Keratinocyte (primary cell): ENCODE measurements around the gene SLC1A5. TPM values are rescaled to one million over a fixed set of nuclear protein-coding genes. Genes with fewer than 3 reads are reported as not detected.

Experiments used
- DNase-seq: peaks from one replicate; pipeline ENCODE4 v3.0.0-alpha.2; 2011; ENCODE audit warnings: low read depth, missing footprints, low spot score
- FAIRE-seq: peaks from 2 replicates; lab custom pipeline; 2011; peaks lifted over from hg19 to GRCh38; lab: Jason Lieb, UNC
- H2AFZ ChIP-seq: 2 replicates; pipeline ENCODE4 v1.6.0; 2012; ENCODE audit warnings: low read length, control low read depth, inconsistent platforms; ENCODE audit not compliant: control insufficient read depth
- H3K27ac ChIP-seq: 2 replicates; pipeline ENCODE4 v1.5.1; 2011; ENCODE audit warnings: low read length; ENCODE audit not compliant: control insufficient read depth, insufficient read depth
- H3K27me3 ChIP-seq: 3 replicates; pipeline ENCODE4 v1.6.0; 2011; ENCODE audit warnings: low read length; ENCODE audit not compliant: control insufficient read depth, insufficient read depth; ENCODE audit errors: extremely low read depth
- H3K36me3 ChIP-seq, 2 experiments: 2 replicates in 1 of 2; 3 replicates in 1 of 2; pipeline ENCODE4 v1.5.1; 2011; ENCODE audit warnings: low read length in 2 of 2, mild to moderate bottlenecking in 1 of 2; ENCODE audit not compliant: control insufficient read depth in 2 of 2, insufficient read depth in 2 of 2; ENCODE audit errors: extremely low read depth in 1 of 2
- H3K4me1 ChIP-seq: 3 replicates; pipeline ENCODE4 v1.5.1; 2011; ENCODE audit warnings: low read length; ENCODE audit not compliant: control insufficient read depth, insufficient read depth; ENCODE audit errors: extremely low read depth
- H3K4me2 ChIP-seq: 3 replicates; pipeline ENCODE4 v1.6.0; 2011; ENCODE audit warnings: low read depth, low read length; ENCODE audit not compliant: control insufficient read depth, insufficient read depth; ENCODE audit errors: extremely low read depth
- H3K4me3 ChIP-seq, 3 experiments: fragments of 200-600 bp in 1 of 3; sonication (generic) in 1 of 3; 2 replicates in 2 of 3; 3 replicates in 1 of 3; pipeline ENCODE4 v1.5.1; 2011 to 2016; ENCODE audit warnings: low read length in 3 of 3, mild to moderate bottlenecking in 3 of 3, control low read depth in 2 of 3, inconsistent platforms in 1 of 3, low read depth in 1 of 3, mixed read lengths in 1 of 3, mixed run types in 1 of 3, moderate library complexity in 1 of 3; ENCODE audit not compliant: control insufficient read depth in 2 of 3, insufficient read depth in 2 of 3; ENCODE audit errors: extremely low read depth in 1 of 3
- H3K79me2 ChIP-seq: 2 replicates; pipeline ENCODE4 v1.6.0; 2012; ENCODE audit warnings: low read length; ENCODE audit not compliant: control insufficient read depth, insufficient read depth
- H3K9ac ChIP-seq: 3 replicates; pipeline ENCODE4 v1.6.0; 2011; ENCODE audit warnings: low read length; ENCODE audit not compliant: control insufficient read depth, insufficient read depth; ENCODE audit errors: extremely low read depth
- H3K9me1 ChIP-seq: 3 replicates; pipeline ENCODE4 v1.6.0; 2011; ENCODE audit warnings: low read length; ENCODE audit not compliant: control insufficient read depth, insufficient read depth; ENCODE audit errors: extremely low read depth
- H3K9me3 ChIP-seq: 2 replicates; pipeline ENCODE4 v1.5.1; 2012; ENCODE audit warnings: low read depth, low read length; ENCODE audit not compliant: control insufficient read depth
- H4K20me1 ChIP-seq: 3 replicates; pipeline ENCODE4 v1.6.0; 2011; ENCODE audit warnings: low read length; ENCODE audit not compliant: control insufficient read depth, insufficient read depth; ENCODE audit errors: extremely low read depth
- CTCF ChIP-seq, 3 experiments: IDR thresholded peaks in 1 of 3; conservative IDR thresholded peaks in 1 of 3; optimal IDR thresholded peaks in 1 of 3; 2 replicates in 2 of 3; 3 replicates in 1 of 3; pipeline versions ENCODE3 to v1.5.1; 2011; ENCODE audit warnings: low read length in 3 of 3, mild to moderate bottlenecking in 3 of 3, moderate library complexity in 2 of 3, control low read depth in 1 of 3, inconsistent platforms in 1 of 3; ENCODE audit not compliant: insufficient read depth in 2 of 3; ENCODE audit errors: extremely low read depth in 1 of 3
- EZH2 ChIP-seq: IDR thresholded peaks from one replicate; pipeline ENCODE4 v1.6.1; 2012; ENCODE audit warnings: inconsistent platforms, mild to moderate bottlenecking, low read length, moderate library complexity
- dilution Hi-C: fragments of 300-500 bp; cut with MboI; formaldehyde crosslinking; loops from one replicate; pipeline ENCODE4 v1.7.0; 2020; ENCODE audit warnings: low sequenced_read_pairs; ENCODE audit not compliant: extremely low pct_ligation_motif_present
- polyA plus RNA-seq, 5 experiments: library from polyadenylated mRNA; depleted of rRNA in 3 of 5; stranded (reverse) in 3 of 5; stranded (forward) in 1 of 5; unstranded in 1 of 5; fragments of >200 nt; gene quantifications; 1 replicate in 1 of 5; 2 replicates in 3 of 5; 3 replicates in 1 of 5; pipeline versions ENCODE4 v1.2.1 to v1.2.3, GENCODE V29; 2011 to 2012; ENCODE audit warnings: missing spikeins in 2 of 5, low read depth in 1 of 5, low replicate concordance in 1 of 5

SLC1A5 gene
- polyA plus RNA-seq, 1 donor (not counting 4 experiments of a cell fraction or from before 2014, with no cell fraction given) = 90.4 TPM

GRCh38 chr19:46745521-46746280 is 42.7 kb downstream of the SLC1A5 start, which contains the start of gene FKRP:
TSS of gene FKRP (plus strand) at chr19:46746057. CDS start at chr19:46755451, 9,394 bp downstream.
- peak within 1 kb of the TSS; percentile 52 for H3K27ac ChIP-seq
- H3K4me3 ChIP-seq = peak within 1 kb of the TSS; percentile 92 to 98 (median 94)
- peaks cover 4 to 19% of the 10 kb centered on the region in 2 experiments for H3K36me3 ChIP-seq
- H3K79me2 ChIP-seq = peaks cover 58% of the 10 kb centered on the region
- H3K27me3 ChIP-seq = no peaks in the 10 kb centered on the region
- H3K9me1 ChIP-seq = peaks cover 3% of the 10 kb centered on the region
- H3K4me2 ChIP-seq = peak within 1 kb of the TSS; percentile 94
- H4K20me1 ChIP-seq = peaks cover 22% of the 10 kb centered on the region
- DNase-seq (no peak), FAIRE-seq (no peak)
- H2AFZ ChIP-seq = peak within 1 kb of the TSS; percentile 64
- H3K4me1 ChIP-seq = peaks cover 18% of the 10 kb centered on the region
- peak within 1 kb of the TSS; percentile 89 for H3K9ac ChIP-seq
- TF ChIP-seq EZH2 (no peak), CTCF (optimal IDR thresholded peaks at IDR 0.05 in 1 of 3, IDR thresholded peaks at IDR 0.05 in 1 of 3, conservative IDR thresholded peaks at IDR 0.05 in 1 of 3; ENCODE audit: extremely low read depth in 1 of 3, insufficient read depth in 2 of 3, low read length in 3 of 3) (no peak)
- dilution Hi-C loops = no loop called here
- no peaks in the 10 kb centered on the region for H3K9me3 ChIP-seq

- peak overlapping the region; percentile 92 to 98 (median 94) for H3K4me3 ChIP-seq
- dilution Hi-C loops = no loop called here
- peaks cover 3% of the 10 kb centered on the region for H3K9me1 ChIP-seq
- H2AFZ ChIP-seq = no peak overlapping the region
- peaks cover 65% of the 10 kb centered on the region for H3K79me2 ChIP-seq
- H3K9me3 ChIP-seq = no peaks in the 10 kb centered on the region
- DNase-seq = no peak
- FAIRE-seq = no peak
- H3K9ac ChIP-seq = peak overlapping the region; percentile 89
- peaks cover 27% of the 10 kb centered on the region for H4K20me1 ChIP-seq
- H3K27me3 ChIP-seq = no peaks in the 10 kb centered on the region
- peaks cover 18% of the 10 kb centered on the region for H3K4me1 ChIP-seq
- TF ChIP-seq CTCF (optimal IDR thresholded peaks at IDR 0.05 in 1 of 3, IDR thresholded peaks at IDR 0.05 in 1 of 3, conservative IDR thresholded peaks at IDR 0.05 in 1 of 3; ENCODE audit: extremely low read depth in 1 of 3, insufficient read depth in 2 of 3, low read length in 3 of 3) (no peak), EZH2 (no peak)
- H3K4me2 ChIP-seq = peak overlapping the region; percentile 94
- H3K36me3 ChIP-seq = peaks cover 4 to 24% of the 10 kb centered on the region in 2 experiments
- H3K27ac ChIP-seq = peak overlapping the region; percentile 27
Measured at GRCh38 chr19:46745030-46745429, 43.4 kb downstream of the SLC1A5 start.
